ENCODE results near the gene TM4SF1. TPM values are rescaled to one million over a fixed set of nuclear protein-coding genes. Genes with fewer than 3 reads are reported as not detected.
"Not testable (repeated sequence)": the region's sequence is repeated elsewhere in the genome, so short reads cannot be mapped to it uniquely, and the experiment has no call there.

Gene TM4SF1
- total and polyA plus RNA-seq, 9 of the 15 experiments (the other 6 are each of a cell fraction or from before 2014, with no cell fraction given): 0.06 to 0.44 (median 0.08) TPM; not detected in 4

DNA sequence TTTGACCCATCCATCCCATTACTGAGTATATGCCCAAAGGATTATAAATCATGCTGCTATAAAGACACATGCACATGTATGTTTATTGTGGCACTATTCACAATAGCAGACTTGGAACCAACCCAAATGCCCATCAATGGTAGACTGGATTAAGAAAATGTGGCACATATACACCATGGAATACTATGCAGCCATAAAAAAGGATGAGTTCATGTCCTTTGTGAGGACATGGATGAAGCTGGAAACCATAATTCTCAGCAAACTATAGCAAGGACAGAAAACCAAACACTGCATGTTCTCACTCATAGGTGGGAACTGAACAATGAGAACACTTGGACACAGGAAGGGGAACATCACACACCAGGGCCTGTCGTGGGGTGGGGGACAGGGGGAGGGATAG, 40.0 kb downstream of the TM4SF1 start:
- CTCF ChIA-PET (ENCODE audit: low intra/inter-chr PET ratio); FAIRE-seq; H3K27ac ChIP-seq (ENCODE audit: extremely low read depth, low read depth, low read length); H3K36me3 ChIP-seq (ENCODE audit: control insufficient read depth, insufficient read depth, low read length); H3K4me2 ChIP-seq (ENCODE audit: insufficient read depth, low read length); in situ Hi-C loops (cut with MboI); H3K9me3 ChIP-seq (replicated peaks; ENCODE audit: control insufficient read depth, insufficient read depth, low read depth, low read length); intact Hi-C loops (cut with micrococcal nuclease); H4K20me1 ChIP-seq (replicated peaks; ENCODE audit: control insufficient read depth, insufficient read depth, low read length); BruUV-seq (replicated peaks); H3K9ac ChIP-seq (ENCODE audit: insufficient read depth in 1 of 2, low read depth in 2 of 2, low read length in 2 of 2); POLR2A ChIA-PET; ATAC-seq; H3K9me1 ChIP-seq (ENCODE audit: control insufficient read depth, insufficient read depth, low read length); H3K4me3 ChIP-seq; DNase-seq (ENCODE audit: extremely low read depth in 1 of 4, low spot score in 3 of 4); H3K79me2 ChIP-seq (ENCODE audit: control insufficient read depth, insufficient read depth, low read length); H2AFZ ChIP-seq (ENCODE audit: low read depth, low read length); H3K4me1 ChIP-seq (replicated peaks in 1 of 2; ENCODE audit: control insufficient read depth in 2 of 2, insufficient read depth in 2 of 2, low read length in 2 of 2); H3K27me3 ChIP-seq (ENCODE audit: control insufficient read depth in 2 of 2, insufficient read depth in 2 of 2, low read length in 2 of 2): not testable (repeated sequence)
- whole genome bisulfite sequencing (ENCODE audit: insufficient coverage, low coverage, missing lambda C conversion rate): 0% methylated on average over 1 of the region's 1 CpG
- peak; percentile 39 for TF ChIP-seq ZNF146 (CRISPR knock-in tag; IDR thresholded peaks at IDR 0.05; ENCODE audit: unreplicated experiment)

DNA sequence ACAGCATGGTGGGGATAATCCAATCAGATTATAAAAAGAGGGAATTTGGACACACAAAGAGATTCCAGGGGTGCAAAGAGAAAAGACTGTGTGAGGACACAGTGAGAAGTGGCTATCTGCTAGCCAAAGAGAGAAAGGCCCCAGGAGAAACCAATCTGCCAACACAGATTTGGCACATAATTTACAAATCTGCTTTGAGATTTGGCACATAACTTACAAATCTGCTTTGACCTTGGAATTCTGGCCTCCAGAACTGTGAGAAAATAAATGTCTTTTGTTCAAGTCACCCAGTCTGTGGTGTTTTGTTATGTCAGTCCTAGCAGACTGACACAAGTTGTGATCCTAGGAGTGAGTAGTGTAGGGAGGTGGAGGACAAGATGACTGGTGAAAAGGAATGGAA, 40.5 kb downstream of the TM4SF1 start:
- Histone ChIP-seq H3K27ac (ENCODE audit: extremely low read depth, low read depth, low read length) (no peak overlapping the region), H3K27me3 (ENCODE audit: control insufficient read depth in 2 of 2, insufficient read depth in 2 of 2, low read length in 2 of 2) (no peaks in the 10 kb centered on the region; a peak in 1 of 5 replicates), H3K4me1 (replicated peaks in 1 of 2; ENCODE audit: control insufficient read depth in 2 of 2, insufficient read depth in 2 of 2, low read length in 2 of 2) (no peaks in the 10 kb centered on the region), H2AFZ (ENCODE audit: low read depth, low read length) (no peak overlapping the region), H3K79me2 (ENCODE audit: control insufficient read depth, insufficient read depth, low read length) (no peaks in the 10 kb centered on the region), H3K9me1 (ENCODE audit: control insufficient read depth, insufficient read depth, low read length) (no peaks in the 10 kb centered on the region), H3K9ac (ENCODE audit: insufficient read depth in 1 of 2, low read depth in 2 of 2, low read length in 2 of 2) (no peak overlapping the region), H3K9me3 (replicated peaks; ENCODE audit: control insufficient read depth, insufficient read depth, low read depth, low read length) (no peaks in the 10 kb centered on the region), H3K4me2 (ENCODE audit: insufficient read depth, low read length) (no peak overlapping the region), H4K20me1 (replicated peaks; ENCODE audit: control insufficient read depth, insufficient read depth, low read length) (no peaks in the 10 kb centered on the region), H3K4me3 (no peak overlapping the region), H3K36me3 (ENCODE audit: control insufficient read depth, insufficient read depth, low read length) (no peaks in the 10 kb centered on the region)
- POLR2A ChIA-PET: no interaction called here
- no TSS peak for BruUV-seq (replicated peaks)
- CTCF ChIA-PET (ENCODE audit: low intra/inter-chr PET ratio): no interaction called here
- DNase-seq (ENCODE audit: extremely low read depth in 1 of 4, low spot score in 3 of 4): no peak
- TF ChIP-seq SP2 (IDR thresholded peaks at IDR 0.05; ENCODE audit: extremely low read depth, low read depth, low read length, poor library complexity, severe bottlenecking) (no peak), FOXP1 (CRISPR knock-in tag; IDR thresholded peaks at IDR 0.05) (no peak), FOSL1 (tag; conservative IDR thresholded peaks at IDR 0.05) (no peak)
- in situ Hi-C loops (cut with MboI) (no loop called here), intact Hi-C loops (cut with micrococcal nuclease) (no loop called here)
- no peak for FAIRE-seq
- ATAC-seq: no peak
